ENCODE results near the gene PPDPF.
A peak's percentile ranks its signal among the peaks of the same experiment; 100 is the strongest.

Gene PPDPF

GRCh38 chr20:63522091-63522868 is 1.7 kb downstream of the PPDPF start:
- DNase-seq, result no peak

- DNase-seq, result no peak
Measured at GRCh38 chr20:63522981-63523611, 2.5 kb downstream of the PPDPF start.

- no peak for DNase-seq
Measured at GRCh38 chr20:63525185-63525584, 4.6 kb downstream of the PPDPF start.

GRCh38 chr20:63525971-63526370 is 5.4 kb downstream of the PPDPF start:
- DNase-seq, result no peak

- no peak for DNase-seq
Measured at GRCh38 chr20:63527184-63527583, 6.6 kb downstream of the PPDPF start.

GRCh38 chr20:63529180-63529860 is 8.8 kb downstream of the PPDPF start:
- DNase-seq, result no peak

- no peak for DNase-seq
Measured at GRCh38 chr20:63529861-63530787, 9.6 kb downstream of the PPDPF start.

- DNase-seq, result no peak
Measured at GRCh38 chr20:63530788-63531160, 10.2 kb downstream of the PPDPF start.

GRCh38 chr20:63531686-63532448 is 11.3 kb downstream of the PPDPF start:
- DNase-seq, result no peak

GRCh38 chr20:63532449-63532971 is 11.9 kb downstream of the PPDPF start:
- DNase-seq, result no peak

- no peak for DNase-seq
Measured at GRCh38 chr20:63533388-63533787, 12.8 kb downstream of the PPDPF start.

GRCh38 chr20:63533871-63534393 is 13.4 kb downstream of the PPDPF start:
- no peak for DNase-seq

GRCh38 chr20:63534427-63534830 is 13.9 kb downstream of the PPDPF start:
- no peak for DNase-seq

GRCh38 chr20:63534831-63535651 is 14.5 kb downstream of the PPDPF start:
- DNase-seq, result no peak

- DNase-seq, result peak; percentile 46
Measured at GRCh38 chr20:63536241-63536977, 15.8 kb downstream of the PPDPF start.

GRCh38 chr20:63536997-63537524 is 16.5 kb downstream of the PPDPF start, which contains the start of gene PTK6:
Gene PTK6 (minus strand): TSS chr20:63537376. CDS start chr20:63537314, 62 bp downstream.
- DNase-seq, result no peak

GRCh38 chr20:63537525-63538203 is 17.1 kb downstream of the PPDPF start:
- peak; percentile 96 for DNase-seq

- DNase-seq, result peak; percentile 62
Measured at GRCh38 chr20:63538204-63539091, 17.9 kb downstream of the PPDPF start.
